Esophagus muscularis mucosa (tissue), 4 donors: Measurements from ENCODE around the gene TBX2.

Source experiments
- EP300 ChIP-seq: sonication (generic); formaldehyde crosslinking; IDR thresholded peaks from one replicate; pipeline ENCODE4 v1.6.1; 2017; ENCODE audit warnings: antibody characterized with exemption
- POLR2A ChIP-seq: fragments of 450-650 bp; IDR thresholded peaks from one replicate; pipeline ENCODE4 v1.6.1; 2017; ENCODE audit warnings: antibody characterized with exemption, moderate library complexity, mild to moderate bottlenecking, low read depth
- TF ChIP-seq, protein P1 (sequence below), 3 experiments: fragments of 200-600 bp in 2 of 3; fragments of 450-650 bp in 1 of 3; sonication (generic) in 2 of 3; IDR thresholded peaks; one replicate each; pipeline ENCODE4 v1.5.1; 2017 to 2019; ENCODE audit warnings: antibody characterized with exemption in 3 of 3, mild to moderate bottlenecking in 2 of 3, moderate library complexity in 1 of 3

DNA sequence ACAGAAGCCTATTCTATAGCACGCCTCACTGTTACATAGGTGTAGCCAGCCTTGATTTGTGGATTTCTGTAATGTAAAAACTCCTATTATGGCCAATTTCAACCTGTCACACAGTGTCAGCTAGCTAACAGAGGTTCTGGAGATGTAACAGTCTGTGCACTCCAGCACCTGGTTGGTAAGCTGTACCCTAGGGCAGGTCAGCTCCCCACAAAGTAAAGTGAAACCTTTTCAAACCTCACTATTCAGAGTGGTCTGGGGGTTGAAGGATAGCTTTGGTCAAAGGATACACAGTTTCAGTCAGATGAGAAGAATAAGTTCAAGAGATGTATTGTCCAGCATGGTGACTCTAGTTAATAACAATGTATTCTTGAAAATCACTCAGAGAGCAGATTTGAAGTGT is 28.5 kb upstream of the TBX2 start:
- TF ChIP-seq POLR2A (no peak), EP300 (no peak)
- TF ChIP-seq, protein P1, sequence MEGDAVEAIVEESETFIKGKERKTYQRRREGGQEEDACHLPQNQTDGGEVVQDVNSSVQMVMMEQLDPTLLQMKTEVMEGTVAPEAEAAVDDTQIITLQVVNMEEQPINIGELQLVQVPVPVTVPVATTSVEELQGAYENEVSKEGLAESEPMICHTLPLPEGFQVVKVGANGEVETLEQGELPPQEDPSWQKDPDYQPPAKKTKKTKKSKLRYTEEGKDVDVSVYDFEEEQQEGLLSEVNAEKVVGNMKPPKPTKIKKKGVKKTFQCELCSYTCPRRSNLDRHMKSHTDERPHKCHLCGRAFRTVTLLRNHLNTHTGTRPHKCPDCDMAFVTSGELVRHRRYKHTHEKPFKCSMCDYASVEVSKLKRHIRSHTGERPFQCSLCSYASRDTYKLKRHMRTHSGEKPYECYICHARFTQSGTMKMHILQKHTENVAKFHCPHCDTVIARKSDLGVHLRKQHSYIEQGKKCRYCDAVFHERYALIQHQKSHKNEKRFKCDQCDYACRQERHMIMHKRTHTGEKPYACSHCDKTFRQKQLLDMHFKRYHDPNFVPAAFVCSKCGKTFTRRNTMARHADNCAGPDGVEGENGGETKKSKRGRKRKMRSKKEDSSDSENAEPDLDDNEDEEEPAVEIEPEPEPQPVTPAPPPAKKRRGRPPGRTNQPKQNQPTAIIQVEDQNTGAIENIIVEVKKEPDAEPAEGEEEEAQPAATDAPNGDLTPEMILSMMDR (IDR thresholded peaks at IDR 0.05), result no peak
